Stimulated activated CD4-positive, alpha-beta T cell treated with anti-CD3 and anti-CD28 coated beads, TNF-alpha, amount 100 ng/mL, for 24 hours (primary cell): Measurements from ENCODE around the gene TAF6.

ENCODE experiments used
- DNase-seq, 3 experiments: peaks; one replicate each; pipeline ENCODE4 v3.0.0-alpha.2; 2020; ENCODE audit warnings: low read depth in 3 of 3

TAF6 gene

GRCh38 chr7:100069991-100070390, 49.2 kb downstream of the TAF6 start:
- no peak for DNase-seq

GRCh38 chr7:100066953-100067352, 52.2 kb downstream of the TAF6 start:
- DNase-seq, result no peak

- no peak for DNase-seq
These were observed 53.5 kb downstream of the TAF6 start for GRCh38 chr7:100065452-100066186.

- DNase-seq, result no peak
These were observed 55.0 kb downstream of the TAF6 start for GRCh38 chr7:100064162-100064561.

- no peak for DNase-seq
These were observed 55.8 kb downstream of the TAF6 start for GRCh38 chr7:100063376-100063775.

- no peak for DNase-seq
These were observed 57.5 kb downstream of the TAF6 start for GRCh38 chr7:100061518-100062193.

GRCh38 chr7:100059251-100059739, 59.9 kb downstream of the TAF6 start:
- no peak for DNase-seq
